ENCODE measurements around the gene SH3GL1.

SH3GL1 gene

GRCh38 chr19:4376671-4376990, 23.7 kb downstream of the SH3GL1 start:
- FAIRE-seq = no peak
- no peak for DNase-seq (ENCODE audit: low spot score)

GRCh38 chr19:4376028-4376670, 24.2 kb downstream of the SH3GL1 start:
- FAIRE-seq (no peak), DNase-seq (ENCODE audit: low spot score) (no peak)

GRCh38 chr19:4375164-4376027, 25.0 kb downstream of the SH3GL1 start:
- no peak for DNase-seq (ENCODE audit: low spot score)
- FAIRE-seq = no peak

GRCh38 chr19:4374498-4375163, 25.7 kb downstream of the SH3GL1 start:
- DNase-seq (ENCODE audit: low spot score) (peak; percentile 60), FAIRE-seq (no peak)

- FAIRE-seq = no peak
- no peak for DNase-seq (ENCODE audit: low spot score)
These were observed 26.5 kb downstream of the SH3GL1 start for GRCh38 chr19:4373601-4374497.

GRCh38 chr19:4373013-4373367, 27.4 kb downstream of the SH3GL1 start:
- DNase-seq (ENCODE audit: low spot score) (no peak), FAIRE-seq (no peak)

GRCh38 chr19:4372165-4373012, 28.0 kb downstream of the SH3GL1 start:
- FAIRE-seq (no peak), DNase-seq (ENCODE audit: low spot score) (no peak)

GRCh38 chr19:4371247-4372164, 28.8 kb downstream of the SH3GL1 start:
- FAIRE-seq = no peak
- no peak for DNase-seq (ENCODE audit: low spot score)

GRCh38 chr19:4370418-4371041, 29.8 kb downstream of the SH3GL1 start:
- DNase-seq (ENCODE audit: low spot score) (no peak), FAIRE-seq (no peak)

- FAIRE-seq (no peak), DNase-seq (ENCODE audit: low spot score) (no peak)
These were observed 30.5 kb downstream of the SH3GL1 start for GRCh38 chr19:4369888-4370260.

GRCh38 chr19:4369109-4369887, 31.0 kb downstream of the SH3GL1 start:
- DNase-seq (ENCODE audit: low spot score) = no peak
- no peak for FAIRE-seq

GRCh38 chr19:4368128-4368820, 32.1 kb downstream of the SH3GL1 start:
- FAIRE-seq (no peak), DNase-seq (ENCODE audit: low spot score) (no peak)

GRCh38 chr19:4367781-4368127, 32.6 kb downstream of the SH3GL1 start:
- DNase-seq (ENCODE audit: low spot score) (no peak), FAIRE-seq (peak; percentile 13)

- DNase-seq (ENCODE audit: low spot score) (no peak), FAIRE-seq (no peak)
These were observed 33.0 kb downstream of the SH3GL1 start for GRCh38 chr19:4367336-4367723.

- DNase-seq (ENCODE audit: low spot score) (no peak), FAIRE-seq (no peak)
These were observed 33.5 kb downstream of the SH3GL1 start for GRCh38 chr19:4366666-4367335.

GRCh38 chr19:4365791-4366665, 34.3 kb downstream of the SH3GL1 start:
- no peak for DNase-seq (ENCODE audit: low spot score)
- FAIRE-seq = no peak

All from urothelium cell line (cell line).